BLaER1 (cell line): ENCODE measurements around the gene ARHGEF10L.

Source experiments
- H3K27ac ChIP-seq: shearing (Covaris generic); formaldehyde crosslinking; 2 replicates; pipeline ENCODE4 v1.8.1; 2022
- H3K27me3 ChIP-seq: shearing (Covaris generic); formaldehyde crosslinking; 2 replicates; pipeline ENCODE4 v1.8.1; 2022
- H3K36me3 ChIP-seq: shearing (Covaris generic); formaldehyde crosslinking; 2 replicates; pipeline ENCODE4 v1.8.1; 2022
- H3K4me1 ChIP-seq: shearing (Covaris generic); formaldehyde crosslinking; 2 replicates; pipeline ENCODE4 v1.8.1; 2022
- H3K4me2 ChIP-seq: shearing (Covaris generic); formaldehyde crosslinking; 2 replicates; pipeline ENCODE4 v1.8.1; 2022
- H3K4me3 ChIP-seq: shearing (Covaris generic); formaldehyde crosslinking; 2 replicates; pipeline ENCODE4 v1.8.1; 2022
- H3K9ac ChIP-seq: shearing (Covaris generic); formaldehyde crosslinking; 2 replicates; pipeline ENCODE4 v1.8.1; 2022
- H3K9me3 ChIP-seq: shearing (Covaris generic); formaldehyde crosslinking; 2 replicates; pipeline ENCODE4 v1.8.1; 2022
- H4K20me1 ChIP-seq: shearing (Covaris generic); formaldehyde crosslinking; 2 replicates; pipeline ENCODE4 v1.8.1; 2022
- Cebpa-rat ChIP-seq: shearing (Covaris generic); IDR thresholded peaks from 2 replicates; pipeline ENCODE4 v1.8.1; 2022

Gene ARHGEF10L

GRCh38 chr1:17588048-17588871, 48.8 kb downstream of the ARHGEF10L start:
- Histone ChIP-seq H3K9me3 (no peaks in the 10 kb centered on the region), H3K4me3 (no peak overlapping the region), H3K36me3 (peaks cover 51% of the 10 kb centered on the region), H4K20me1 (peaks cover 33% of the 10 kb centered on the region), H3K4me1 (peaks cover 51% of the 10 kb centered on the region), H3K27ac (no peak overlapping the region), H3K27me3 (no peaks in the 10 kb centered on the region), H3K9ac (no peak overlapping the region), H3K4me2 (peak overlapping the region; percentile 55)
- no peak for TF ChIP-seq Cebpa-rat

DNA sequence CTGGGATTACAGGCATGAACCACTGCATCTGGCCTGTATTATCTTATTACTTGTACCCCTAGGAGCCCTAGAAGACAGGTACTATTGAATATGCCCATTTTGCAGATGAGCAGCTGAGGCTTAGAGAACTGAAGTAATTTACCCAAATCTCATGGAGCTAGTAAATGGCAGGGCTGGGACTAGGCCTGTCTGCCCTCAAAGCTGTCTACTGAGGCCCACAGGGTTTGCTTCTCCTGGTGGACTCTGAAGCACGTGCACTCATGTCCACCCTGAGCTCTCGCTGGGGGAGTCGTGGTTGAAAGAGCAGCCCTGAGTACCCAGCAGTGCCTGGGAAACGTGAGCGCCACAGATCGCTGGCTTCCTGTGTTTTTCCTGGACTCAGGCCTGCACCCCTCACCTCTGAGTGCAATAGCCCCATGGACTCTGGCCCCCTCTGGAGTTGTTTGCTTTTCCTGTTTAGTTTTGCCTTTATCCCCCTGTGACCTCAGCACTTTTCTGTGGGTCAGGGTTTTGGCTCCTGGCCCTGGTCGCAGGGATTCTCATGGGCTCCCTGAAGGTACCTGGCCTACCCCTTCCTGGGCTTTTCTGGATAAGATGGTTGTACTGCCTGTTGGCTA, 52.4 kb downstream of the ARHGEF10L start:
- Histone ChIP-seq H3K9me3 (no peaks in the 10 kb centered on the region), H3K4me3 (no peak overlapping the region), H3K27me3 (no peaks in the 10 kb centered on the region), H3K4me2 (no peak overlapping the region), H4K20me1 (peaks cover 18% of the 10 kb centered on the region), H3K27ac (no peak overlapping the region), H3K36me3 (peaks cover 65% of the 10 kb centered on the region), H3K9ac (no peak overlapping the region), H3K4me1 (peaks cover 57% of the 10 kb centered on the region)
- no peak for TF ChIP-seq Cebpa-rat

DNA sequence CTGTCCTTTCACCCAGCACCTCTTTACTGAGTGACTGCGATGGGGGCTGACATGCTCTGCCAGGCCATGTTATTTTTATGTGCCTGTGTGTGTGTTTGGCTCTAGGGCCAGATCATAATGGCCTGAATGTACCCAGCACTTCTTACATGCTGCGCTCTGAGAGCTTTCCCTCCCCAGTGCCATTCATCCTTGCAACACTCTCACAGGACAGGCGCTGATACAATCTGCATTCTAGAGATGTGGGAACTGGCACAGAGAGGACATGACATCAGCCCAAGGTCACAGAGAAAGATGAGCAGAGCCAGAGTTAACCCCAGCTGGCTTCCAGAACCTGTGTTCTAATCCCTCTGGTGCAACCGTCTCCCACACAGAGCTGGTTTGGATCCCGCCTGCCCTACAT, 54.5 kb downstream of the ARHGEF10L start:
- Histone ChIP-seq H3K27ac (no peak overlapping the region), H3K4me2 (no peak overlapping the region), H4K20me1 (peaks cover 12% of the 10 kb centered on the region), H3K27me3 (no peaks in the 10 kb centered on the region), H3K9ac (no peak overlapping the region), H3K36me3 (peaks cover 57% of the 10 kb centered on the region), H3K4me1 (peaks cover 51% of the 10 kb centered on the region), H3K9me3 (no peaks in the 10 kb centered on the region), H3K4me3 (no peak overlapping the region)
- no peak for TF ChIP-seq Cebpa-rat

DNA sequence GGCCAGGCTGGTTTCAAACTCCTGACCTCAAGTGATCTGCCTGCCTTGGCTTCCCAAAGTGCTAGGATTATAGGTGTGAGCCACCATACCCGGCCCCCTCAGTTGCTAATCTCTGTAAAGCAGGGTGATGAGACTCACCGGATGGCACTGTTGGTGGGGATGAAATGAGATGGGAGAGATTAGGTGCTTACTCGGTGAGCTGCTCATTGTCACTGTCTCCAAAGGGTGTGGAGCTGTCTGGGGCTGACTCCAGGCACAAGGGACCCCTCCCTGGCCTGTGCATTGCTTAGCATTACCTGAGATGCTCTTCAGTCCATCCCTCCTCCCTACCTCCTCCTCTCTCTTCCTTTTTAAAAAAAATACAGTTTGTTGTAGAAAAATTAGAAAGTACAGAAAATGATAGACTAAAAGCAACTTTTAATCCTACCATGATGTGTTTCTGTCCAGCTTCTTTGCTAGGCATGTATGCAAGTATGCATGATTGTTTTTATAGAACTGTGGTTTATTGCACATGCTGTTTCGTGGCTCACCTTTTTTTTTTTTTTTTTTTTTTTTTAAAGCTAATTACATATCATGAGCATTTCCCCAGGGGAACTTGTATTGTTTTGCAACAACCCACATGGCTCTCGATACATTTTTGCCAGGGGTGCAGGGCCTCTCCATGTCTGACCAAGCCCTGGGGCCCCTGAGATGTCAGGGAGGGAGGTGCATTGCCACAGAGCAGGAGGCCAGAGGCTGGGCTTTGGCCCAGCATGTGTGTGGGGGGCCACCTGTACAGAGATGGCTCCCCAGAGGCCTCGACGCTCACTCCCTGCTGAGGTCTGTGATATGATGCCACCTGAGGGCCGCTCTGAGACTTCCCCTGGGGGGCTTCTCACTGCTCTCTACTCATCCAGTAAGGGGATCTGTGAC, 55.4 kb downstream of the ARHGEF10L start:
- Histone ChIP-seq H4K20me1 (peaks cover 17% of the 10 kb centered on the region), H3K4me3 (no peak overlapping the region), H3K4me1 (peaks cover 60% of the 10 kb centered on the region), H3K9me3 (no peaks in the 10 kb centered on the region), H3K9ac (0 out of 2 replicates have a peak overlapping the region, but pooled peaks have one; percentile 18), H3K27ac (0 out of 2 replicates have a peak overlapping the region, but pooled peaks have one; percentile 35), H3K4me2 (peak overlapping the region; percentile 47), H3K27me3 (no peaks in the 10 kb centered on the region), H3K36me3 (peaks cover 54% of the 10 kb centered on the region)
- no peak for TF ChIP-seq Cebpa-rat

- Histone ChIP-seq H3K4me3 (no peak overlapping the region), H3K4me2 (peak overlapping the region; percentile 47), H3K9ac (0 out of 2 replicates have a peak overlapping the region, but pooled peaks have one; percentile 18), H3K9me3 (no peaks in the 10 kb centered on the region), H4K20me1 (peaks cover 17% of the 10 kb centered on the region), H3K36me3 (peaks cover 48% of the 10 kb centered on the region), H3K27me3 (no peaks in the 10 kb centered on the region), H3K27ac (0 out of 2 replicates have a peak overlapping the region, but pooled peaks have one; percentile 35), H3K4me1 (peaks cover 66% of the 10 kb centered on the region)
- TF ChIP-seq Cebpa-rat: no peak
Measured at GRCh38 chr1:17595602-17595925, 56.1 kb downstream of the ARHGEF10L start.

- no peaks in the 10 kb centered on the region for H3K27me3 ChIP-seq
Measured at GRCh38 chr1:17596186-17596585, 56.7 kb downstream of the ARHGEF10L start.

GRCh38 chr1:17596651-17597509, 57.4 kb downstream of the ARHGEF10L start:
- no peak for TF ChIP-seq Cebpa-rat
- Histone ChIP-seq H3K36me3 (peaks cover 35% of the 10 kb centered on the region), H3K9me3 (no peaks in the 10 kb centered on the region), H3K4me2 (no peak overlapping the region), H4K20me1 (peaks cover 17% of the 10 kb centered on the region), H3K27me3 (no peaks in the 10 kb centered on the region), H3K9ac (no peak overlapping the region), H3K27ac (no peak overlapping the region), H3K4me1 (peaks cover 72% of the 10 kb centered on the region), H3K4me3 (no peak overlapping the region)

More at GRCh38 chr1:17596186-17596585, 56.7 kb downstream of the ARHGEF10L start:
- Histone ChIP-seq H3K4me3 (no peak overlapping the region), H3K9me3 (no peaks in the 10 kb centered on the region), H3K27ac (no peak overlapping the region), H4K20me1 (peaks cover 17% of the 10 kb centered on the region), H3K4me1 (peaks cover 70% of the 10 kb centered on the region), H3K4me2 (no peak overlapping the region), H3K36me3 (peaks cover 42% of the 10 kb centered on the region), H3K9ac (no peak overlapping the region)
- no peak for TF ChIP-seq Cebpa-rat

- Histone ChIP-seq H3K4me2 (no peak overlapping the region), H3K9ac (no peak overlapping the region), H3K9me3 (no peaks in the 10 kb centered on the region), H3K4me3 (no peak overlapping the region), H3K27ac (no peak overlapping the region), H3K4me1 (peaks cover 76% of the 10 kb centered on the region), H4K20me1 (peaks cover 17% of the 10 kb centered on the region), H3K27me3 (no peaks in the 10 kb centered on the region), H3K36me3 (peaks cover 27% of the 10 kb centered on the region)
- no peak for TF ChIP-seq Cebpa-rat
Measured at GRCh38 chr1:17597651-17598050, 58.2 kb downstream of the ARHGEF10L start.

- no peak overlapping the region for H3K27ac ChIP-seq
- peak overlapping the region; percentile 85 for H3K4me2 ChIP-seq
- H3K9me3 ChIP-seq: no peaks in the 10 kb centered on the region
- H3K36me3 ChIP-seq: peaks cover 21% of the 10 kb centered on the region
- H4K20me1 ChIP-seq: peaks cover 17% of the 10 kb centered on the region
- no peaks in the 10 kb centered on the region for H3K27me3 ChIP-seq
- peaks cover 79% of the 10 kb centered on the region for H3K4me1 ChIP-seq
- H3K4me3 ChIP-seq: no peak overlapping the region
- TF ChIP-seq Cebpa-rat: no peak
- no peak overlapping the region for H3K9ac ChIP-seq
Measured at GRCh38 chr1:17598251-17598650, 58.8 kb downstream of the ARHGEF10L start.
